ENCODE results near the gene AGO4.

Gene AGO4

DNA sequence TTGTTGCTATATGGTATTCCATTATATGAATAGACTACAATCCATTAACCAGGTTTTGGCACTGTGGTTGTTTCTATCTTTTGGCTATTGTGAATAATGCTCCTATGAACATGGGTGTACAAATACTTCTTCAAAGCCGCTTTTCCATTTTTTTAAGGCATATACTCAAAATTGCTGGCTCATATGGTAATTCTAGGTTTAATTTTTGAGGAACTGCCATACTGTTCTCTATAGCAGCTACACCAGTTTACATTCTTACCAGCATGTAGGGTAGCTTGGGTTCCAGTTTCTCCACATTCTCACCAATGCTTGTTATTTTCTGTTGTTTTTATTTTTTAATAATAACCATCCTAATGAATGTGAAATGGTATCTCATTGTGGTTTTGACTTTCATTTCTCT lies 55.3 kb downstream of the AGO4 start:
- Histone ChIP-seq H4K20me1 (ENCODE audit: insufficient read depth, low read length) (no peaks in the 10 kb centered on the region), H3K4me3 (ENCODE audit: low read depth, low read length, poor library complexity, severe bottlenecking) (no peak overlapping the region), H3K4me2 (ENCODE audit: low read length) (no peak overlapping the region), H3K4me1 (ENCODE audit: insufficient read depth, low read length, severe bottlenecking) (no peaks in the 10 kb centered on the region), H3K27ac (ENCODE audit: low read depth, low read length, poor library complexity, severe bottlenecking) (no peak overlapping the region), H3K79me2 (ENCODE audit: insufficient read depth, low read length) (no peaks in the 10 kb centered on the region), H3K9me3 (ENCODE audit: low read length) (no peaks in the 10 kb centered on the region), H3K9ac (ENCODE audit: low read length) (no peak overlapping the region), H3K36me3 (ENCODE audit: insufficient read depth, low read length) (no peaks in the 10 kb centered on the region), H2AFZ (ENCODE audit: low read length) (no peak overlapping the region), H3K9me2 (ENCODE audit: low read depth, low read length) (no peaks in the 10 kb centered on the region), H3K27me3 (ENCODE audit: insufficient read depth, low read length) (no peaks in the 10 kb centered on the region), H3F3A (ENCODE audit: insufficient read depth, low read length) (no peaks in the 10 kb centered on the region)
- TF ChIP-seq EZH2 (IDR thresholded peaks at IDR 0.05; ENCODE audit: borderline replicate concordance, low read length), result no peak
- TF ChIP-seq, protein P1, sequence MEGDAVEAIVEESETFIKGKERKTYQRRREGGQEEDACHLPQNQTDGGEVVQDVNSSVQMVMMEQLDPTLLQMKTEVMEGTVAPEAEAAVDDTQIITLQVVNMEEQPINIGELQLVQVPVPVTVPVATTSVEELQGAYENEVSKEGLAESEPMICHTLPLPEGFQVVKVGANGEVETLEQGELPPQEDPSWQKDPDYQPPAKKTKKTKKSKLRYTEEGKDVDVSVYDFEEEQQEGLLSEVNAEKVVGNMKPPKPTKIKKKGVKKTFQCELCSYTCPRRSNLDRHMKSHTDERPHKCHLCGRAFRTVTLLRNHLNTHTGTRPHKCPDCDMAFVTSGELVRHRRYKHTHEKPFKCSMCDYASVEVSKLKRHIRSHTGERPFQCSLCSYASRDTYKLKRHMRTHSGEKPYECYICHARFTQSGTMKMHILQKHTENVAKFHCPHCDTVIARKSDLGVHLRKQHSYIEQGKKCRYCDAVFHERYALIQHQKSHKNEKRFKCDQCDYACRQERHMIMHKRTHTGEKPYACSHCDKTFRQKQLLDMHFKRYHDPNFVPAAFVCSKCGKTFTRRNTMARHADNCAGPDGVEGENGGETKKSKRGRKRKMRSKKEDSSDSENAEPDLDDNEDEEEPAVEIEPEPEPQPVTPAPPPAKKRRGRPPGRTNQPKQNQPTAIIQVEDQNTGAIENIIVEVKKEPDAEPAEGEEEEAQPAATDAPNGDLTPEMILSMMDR (IDR thresholded peaks at IDR 0.05; ENCODE audit: low read length), result no peak

DNA sequence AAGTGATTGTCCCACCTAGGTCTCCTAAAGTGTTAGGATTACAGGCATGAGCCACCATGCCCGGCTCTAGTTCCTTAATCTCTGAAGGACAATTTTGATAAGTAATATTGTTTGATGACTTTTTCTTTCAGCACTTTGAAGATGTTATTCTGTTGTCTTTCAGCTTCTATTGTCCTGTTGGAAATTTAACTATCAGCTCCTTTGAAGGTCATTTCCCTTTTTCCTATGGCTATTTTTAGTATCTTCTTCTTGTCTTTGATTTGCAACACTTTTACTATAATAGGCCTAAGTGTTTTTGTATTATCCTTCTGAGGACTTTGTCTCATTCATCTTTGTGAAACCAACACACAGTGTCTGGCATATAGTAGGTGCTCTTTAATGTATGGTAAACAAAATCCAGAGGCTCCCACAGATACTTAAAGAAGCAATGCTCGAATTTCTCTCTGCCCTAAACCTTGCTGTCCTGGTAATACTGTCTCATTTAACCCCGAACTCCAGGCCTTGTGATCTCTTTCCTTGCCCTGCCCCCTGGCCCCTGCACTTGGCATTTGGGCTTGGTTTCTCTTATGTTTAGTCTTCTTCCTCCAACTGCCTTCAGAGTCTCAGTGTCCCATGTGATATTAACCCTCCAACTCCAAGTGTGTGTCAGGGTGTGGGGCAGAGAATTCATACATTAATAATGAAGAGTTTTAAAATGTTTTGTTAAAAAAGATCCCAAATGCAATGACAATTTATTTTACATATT lies 56.2 kb downstream of the AGO4 start:
- Histone ChIP-seq H3K9me3 (ENCODE audit: low read length) (no peaks in the 10 kb centered on the region), H3K27me3 (ENCODE audit: insufficient read depth, low read length) (no peaks in the 10 kb centered on the region), H3F3A (ENCODE audit: insufficient read depth, low read length) (no peaks in the 10 kb centered on the region), H3K4me3 (ENCODE audit: low read depth, low read length, poor library complexity, severe bottlenecking) (no peak overlapping the region), H3K79me2 (ENCODE audit: insufficient read depth, low read length) (no peaks in the 10 kb centered on the region), H3K9ac (ENCODE audit: low read length) (no peak overlapping the region), H3K4me1 (ENCODE audit: insufficient read depth, low read length, severe bottlenecking) (no peaks in the 10 kb centered on the region), H3K36me3 (ENCODE audit: insufficient read depth, low read length) (no peaks in the 10 kb centered on the region), H3K27ac (ENCODE audit: low read depth, low read length, poor library complexity, severe bottlenecking) (no peak overlapping the region), H4K20me1 (ENCODE audit: insufficient read depth, low read length) (no peaks in the 10 kb centered on the region), H3K9me2 (ENCODE audit: low read depth, low read length) (no peaks in the 10 kb centered on the region), H2AFZ (ENCODE audit: low read length) (no peak overlapping the region), H3K4me2 (ENCODE audit: low read length) (no peak overlapping the region)
- no peak for TF ChIP-seq EZH2 (IDR thresholded peaks at IDR 0.05; ENCODE audit: borderline replicate concordance, low read length)
- TF ChIP-seq, protein P1 (IDR thresholded peaks at IDR 0.05; ENCODE audit: low read length), result no peak

DNA sequence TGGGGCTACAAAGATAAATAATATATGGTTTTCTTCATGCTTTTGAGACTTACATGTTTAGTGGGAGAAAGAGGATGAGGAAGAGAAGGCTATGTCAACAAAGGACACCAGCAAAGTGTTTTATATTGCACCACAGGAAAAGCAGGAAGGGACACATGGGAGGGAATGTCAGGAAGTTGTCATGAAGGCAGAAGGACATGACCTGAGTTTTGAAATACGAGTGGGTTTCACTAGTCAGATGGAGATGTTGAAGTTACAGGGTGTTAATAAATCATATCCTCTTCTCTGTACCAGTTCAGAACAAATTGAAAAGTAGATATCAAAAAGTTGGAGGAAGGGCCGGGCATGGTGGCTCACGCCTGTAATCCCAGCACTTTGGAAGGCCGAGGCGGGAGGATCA lies 57.0 kb downstream of the AGO4 start:
- TF ChIP-seq, protein P1 (IDR thresholded peaks at IDR 0.05; ENCODE audit: low read length), result no peak
- TF ChIP-seq EZH2 (IDR thresholded peaks at IDR 0.05; ENCODE audit: borderline replicate concordance, low read length), result no peak
- Histone ChIP-seq H3K4me2 (ENCODE audit: low read length) (no peak overlapping the region), H3K27ac (ENCODE audit: low read depth, low read length, poor library complexity, severe bottlenecking) (no peak overlapping the region), H3K4me3 (ENCODE audit: low read depth, low read length, poor library complexity, severe bottlenecking) (no peak overlapping the region), H3K36me3 (ENCODE audit: insufficient read depth, low read length) (no peaks in the 10 kb centered on the region), H3F3A (ENCODE audit: insufficient read depth, low read length) (no peaks in the 10 kb centered on the region), H3K9ac (ENCODE audit: low read length) (no peak overlapping the region), H2AFZ (ENCODE audit: low read length) (no peak overlapping the region), H3K27me3 (ENCODE audit: insufficient read depth, low read length) (no peaks in the 10 kb centered on the region), H3K9me2 (ENCODE audit: low read depth, low read length) (no peaks in the 10 kb centered on the region), H4K20me1 (ENCODE audit: insufficient read depth, low read length) (no peaks in the 10 kb centered on the region), H3K9me3 (ENCODE audit: low read length) (no peaks in the 10 kb centered on the region), H3K4me1 (ENCODE audit: insufficient read depth, low read length, severe bottlenecking) (no peaks in the 10 kb centered on the region), H3K79me2 (ENCODE audit: insufficient read depth, low read length) (no peaks in the 10 kb centered on the region)
